Activated CD4-positive, CD25-positive, alpha-beta regulatory T cell treated with anti-CD3 and anti-CD28 coated beads, Interleukin-2, amount 50 U/mL, for 16 hours (primary cell): ENCODE data around the gene MRPS12.
A peak's percentile ranks its signal among the peaks of the same experiment; 100 is the strongest.

ENCODE experiments used
- DNase-seq: peaks from one replicate; pipeline ENCODE4 v3.0.0-alpha.2; 2020; ENCODE audit warnings: low read depth, low spot score

MRPS12 gene

GRCh38 chr19:38911388-38912001 is 19.2 kb upstream of the MRPS12 start:
- DNase-seq, result no peak

GRCh38 chr19:38912600-38913514 is 17.9 kb upstream of the MRPS12 start:
- no peak for DNase-seq

DNA sequence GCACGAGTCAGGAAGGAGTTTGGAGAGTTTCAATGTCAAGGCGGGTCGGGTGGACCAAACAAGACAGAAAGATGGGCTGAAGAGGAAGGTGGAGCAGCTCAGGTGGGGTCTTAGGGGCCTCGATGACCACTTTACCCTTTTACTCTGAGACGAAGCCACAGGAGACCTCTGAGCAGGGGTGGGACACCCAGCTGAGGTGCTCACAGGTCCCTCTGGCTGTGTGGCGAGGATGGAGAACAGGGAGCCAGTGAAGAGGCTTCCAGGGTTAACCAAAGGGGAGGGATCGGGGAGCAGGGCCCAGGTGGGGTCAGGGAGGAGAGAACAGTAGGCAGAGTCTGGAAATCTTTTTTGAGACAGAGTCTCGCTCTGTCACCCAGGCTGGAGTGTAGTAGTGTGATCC is 16.8 kb upstream of the MRPS12 start:
- no peak for DNase-seq

- DNase-seq, result no peak
These were observed 15.1 kb upstream of the MRPS12 start for GRCh38 chr19:38915329-38916321.

DNA sequence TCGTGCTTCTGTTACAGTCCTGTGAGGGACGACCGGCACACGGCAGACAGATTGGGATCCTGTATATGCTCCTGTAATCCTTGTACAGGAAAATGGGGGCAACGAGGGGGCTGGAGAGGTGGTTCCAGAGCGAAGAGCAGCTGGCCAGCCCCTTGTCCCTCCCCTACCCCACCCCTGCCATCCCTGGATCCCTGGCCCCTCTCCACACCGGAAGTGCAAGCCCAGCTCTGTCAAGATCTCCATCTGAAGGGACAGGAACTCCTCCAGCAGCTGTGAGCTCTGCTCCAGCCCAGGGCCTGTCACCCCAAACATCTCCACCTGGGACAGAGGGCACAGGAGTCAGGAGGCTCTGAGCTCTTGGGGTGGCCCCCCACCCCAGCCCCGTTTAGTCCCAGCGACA is 13.2 kb upstream of the MRPS12 start:
- no peak for DNase-seq

- DNase-seq, result no peak
These were observed 12.7 kb upstream of the MRPS12 start for GRCh38 chr19:38917921-38918491.

GRCh38 chr19:38918526-38918925 is 12.2 kb upstream of the MRPS12 start:
- no peak for DNase-seq

DNA sequence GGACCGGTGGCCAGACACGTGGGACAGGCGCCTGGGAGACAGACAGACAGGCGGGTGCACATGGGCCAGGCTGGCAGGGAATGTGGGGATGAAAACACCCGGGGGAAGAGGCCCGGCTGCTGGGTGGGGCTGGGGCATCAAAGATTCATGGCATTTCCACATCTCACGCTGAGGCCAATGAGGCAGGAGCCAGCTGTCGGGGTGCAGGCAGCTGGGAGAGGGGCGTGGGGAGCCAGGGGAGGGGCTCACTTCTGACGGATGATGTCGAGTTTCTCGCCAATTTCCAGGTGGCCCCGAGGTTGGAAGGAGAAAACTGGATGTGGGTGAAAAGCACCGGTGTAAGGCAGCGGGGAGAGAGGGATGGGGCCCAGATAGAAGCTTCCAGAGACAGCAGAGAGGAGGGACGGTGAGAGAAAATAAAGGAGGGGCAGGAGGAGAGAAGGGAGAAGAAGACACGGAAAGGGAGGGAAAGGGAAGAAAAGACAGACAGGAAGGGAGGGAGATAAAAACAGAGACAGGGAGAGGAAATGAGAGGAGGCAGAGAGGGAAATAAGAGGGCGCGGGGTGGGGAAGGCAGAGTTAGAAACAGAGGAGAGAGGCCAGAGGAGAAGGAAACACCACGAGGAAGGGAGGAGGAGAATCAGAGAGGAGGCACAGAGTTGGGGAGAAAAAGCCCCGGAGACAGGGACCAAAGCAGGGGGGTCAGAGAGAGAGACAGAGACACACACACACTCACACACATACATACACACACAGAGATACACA is 10.7 kb upstream of the MRPS12 start:
- no peak for DNase-seq

DNA sequence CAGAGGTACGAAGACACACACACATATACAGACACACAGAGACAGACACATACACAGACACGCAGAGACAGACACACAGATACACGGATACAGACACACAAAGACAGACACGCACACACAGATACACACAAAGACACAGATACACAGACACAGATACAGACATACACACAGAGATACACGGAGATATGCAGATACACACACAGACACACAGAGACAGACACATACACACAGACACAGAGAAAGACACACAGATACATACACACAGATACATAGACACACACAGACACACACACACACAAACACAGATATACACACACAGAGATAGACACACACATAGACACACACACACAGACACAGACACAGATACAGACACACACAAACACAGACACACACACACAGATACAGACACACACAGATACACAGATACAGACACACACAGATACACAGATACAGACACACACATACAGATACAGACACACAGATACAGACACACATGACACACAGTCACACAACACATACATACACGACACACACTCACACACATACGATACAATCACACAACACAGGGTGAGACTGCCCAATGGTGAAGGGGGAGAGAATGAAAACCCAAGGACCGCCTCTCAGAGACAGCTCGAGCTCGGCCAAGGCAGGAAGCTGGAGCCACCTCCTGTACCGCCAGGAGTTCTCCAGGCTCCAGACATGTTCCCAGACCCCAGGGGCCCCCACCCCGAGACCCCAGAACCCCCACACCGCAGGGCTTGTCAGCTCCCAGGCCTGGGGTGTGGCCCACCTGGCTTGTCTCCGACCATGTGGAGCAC is 9.9 kb upstream of the MRPS12 start:
- no peak for DNase-seq

GRCh38 chr19:38921420-38922274 is 9.1 kb upstream of the MRPS12 start:
- no peak for DNase-seq

GRCh38 chr19:38922482-38922881 is 8.3 kb upstream of the MRPS12 start:
- DNase-seq, result no peak

DNA sequence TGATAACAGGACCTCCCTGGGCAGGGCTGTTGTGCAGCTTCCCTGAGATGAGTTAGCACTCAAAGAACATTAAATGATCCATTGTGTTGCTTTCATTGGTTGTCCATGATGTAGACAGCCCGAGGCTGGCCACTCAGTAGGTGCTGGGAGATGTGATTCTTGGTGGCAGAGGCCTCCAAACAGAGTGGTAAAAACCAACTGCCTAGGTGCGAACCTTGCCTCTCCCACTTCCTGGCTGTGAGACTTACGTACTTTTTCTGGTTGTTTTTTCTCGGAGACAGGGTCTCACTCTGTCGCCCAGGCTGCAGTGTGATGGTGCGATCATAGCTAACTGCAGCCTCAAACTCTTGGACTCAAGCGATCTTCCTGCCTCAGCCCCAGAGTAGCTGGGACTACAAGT is 6.4 kb upstream of the MRPS12 start:
- DNase-seq, result no peak

DNA sequence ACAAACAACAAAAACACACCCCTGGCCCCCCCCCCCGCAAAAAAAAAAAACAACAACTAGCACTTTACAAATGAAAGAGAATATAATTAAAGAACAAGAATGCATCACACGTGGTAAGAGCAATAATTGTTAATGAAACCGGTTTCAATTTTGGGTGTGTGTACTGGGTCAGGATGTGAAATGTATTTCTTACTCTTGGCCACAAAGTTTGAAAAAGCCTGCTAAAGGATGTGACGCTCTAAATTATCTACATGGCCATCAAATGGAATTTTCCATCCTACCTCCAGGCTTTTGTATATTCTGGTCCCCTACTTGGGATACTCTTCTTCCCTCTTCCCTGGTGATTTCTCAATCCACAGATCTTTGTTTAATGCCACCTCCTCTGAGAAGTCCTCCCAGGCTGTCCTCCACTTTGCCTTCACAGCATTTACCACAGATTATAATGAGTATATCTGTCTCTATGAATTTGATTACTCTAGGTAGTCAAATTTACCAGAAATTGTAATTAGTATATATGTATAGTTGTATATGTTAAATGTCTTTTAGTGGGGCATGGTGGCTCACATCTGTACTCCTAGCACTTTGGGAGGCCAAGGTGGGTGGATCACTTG is 2.2 kb upstream of the MRPS12 start:
- no peak for DNase-seq

- peak; percentile 84 for DNase-seq
These were observed 592 bp upstream of the MRPS12 start, which contains the start of gene SARS2 for GRCh38 chr19:38929929-38930775. TSS of gene SARS2 (minus strand) at chr19:38930763. CDS start at chr19:38930736, 27 bp downstream.

DNA sequence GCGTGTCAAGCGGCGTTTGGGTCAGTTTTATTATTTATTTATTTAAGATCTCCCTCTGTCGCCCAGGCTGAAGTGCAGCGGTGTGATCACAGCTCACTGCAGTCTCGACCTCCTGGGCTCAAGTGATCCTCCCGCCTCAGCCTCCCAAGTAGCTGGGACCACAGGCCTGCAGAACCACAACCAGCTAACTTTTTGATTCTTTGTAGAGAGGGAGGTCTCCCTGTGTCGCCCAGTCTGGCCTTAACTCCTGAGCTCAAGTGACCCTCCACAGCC is 713 bp downstream of the MRPS12 start:
- no peak for DNase-seq

- DNase-seq, result no peak
These were observed 1.9 kb downstream of the MRPS12 start for GRCh38 chr19:38932425-38933179.

DNA sequence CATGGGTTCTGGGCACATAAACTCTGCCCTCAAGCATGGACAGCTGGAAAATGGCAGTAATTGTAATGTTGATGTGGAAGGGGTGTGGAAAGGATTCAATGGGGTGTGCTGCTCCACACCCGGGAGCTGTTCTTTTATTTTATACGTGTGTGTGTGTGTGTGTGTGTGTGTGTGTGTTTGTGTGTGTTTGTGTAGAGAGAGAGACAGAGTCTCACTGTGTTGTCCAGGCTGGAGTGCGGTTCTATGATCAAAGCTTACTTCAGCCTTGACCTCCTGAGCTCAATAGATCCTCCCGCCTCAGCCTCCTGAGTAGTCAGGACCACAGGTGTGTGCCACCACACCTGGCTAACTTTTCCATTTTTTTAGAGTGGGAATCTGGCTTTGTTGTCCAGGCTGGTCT is 2.8 kb downstream of the MRPS12 start:
- DNase-seq, result no peak
